Myocyte (in vitro differentiated cells): ENCODE data around the gene TTBK2. TPM values are rescaled to one million over a fixed set of nuclear protein-coding genes. Genes with fewer than 3 reads are reported as not detected.

Source experiments
- DNase-seq: peaks from one replicate; pipeline ENCODE4 v3.0.0-alpha.2; 2012; ENCODE audit warnings: low read depth
- total RNA-seq: library from RNA; depleted of rRNA; stranded (reverse); fragments of >200 nt; gene quantifications from 2 replicates; pipeline ENCODE4 v1.2.3, GENCODE V29; 2014

The TTBK2 gene
- total RNA-seq, 1 donor from 2014 or later, result 14.6 TPM

GRCh38 chr15:42693942-42694341, 226.6 kb downstream of the TTBK2 start:
- DNase-seq, result no peak

- no peak for DNase-seq
Observed at GRCh38 chr15:42693496-42693895, 227.1 kb downstream of the TTBK2 start.

- no peak for DNase-seq
Observed at GRCh38 chr15:42692997-42693396, 227.6 kb downstream of the TTBK2 start.

GRCh38 chr15:42692536-42692935, 228.0 kb downstream of the TTBK2 start:
- no peak for DNase-seq

GRCh38 chr15:42691770-42692169, 228.8 kb downstream of the TTBK2 start:
- DNase-seq, result no peak

- DNase-seq, result no peak
Observed at GRCh38 chr15:42691308-42691707, 229.3 kb downstream of the TTBK2 start.

Other genes starting within 250 kb of the TTBK2 start
- 11.9 and 22.0 TPM in 2 replicates for gene CDAN1, start 183.7 kb downstream of the TTBK2 start, total RNA-seq
- gene UBR1, start 185.3 kb upstream of the TTBK2 start, total RNA-seq, result 37.6 and 40.0 TPM in 2 replicates
- 9.8 and 13.1 TPM in 2 replicates for gene TMEM62, start 212.8 kb upstream of the TTBK2 start, total RNA-seq